HG02642 (cell line): ENCODE measurements around the gene TYSND1.
"Not testable (repeated sequence)": the region's sequence is repeated elsewhere in the genome, so short reads cannot be mapped to it uniquely, and the experiment has no call there.

Source experiments
- ATAC-seq: cut with Tn5 transposase; IDR thresholded peaks from one replicate; pipeline ENCODE4 v1.9.1; 2021; ENCODE audit warnings: mild to moderate bottlenecking; ENCODE audit not compliant: unreplicated experiment, poor library complexity

The TYSND1 gene

GRCh38 chr10:70115948-70116682, 30.4 kb downstream of the TYSND1 start:
- peak; percentile 58 for ATAC-seq

- ATAC-seq, result no peak
These were observed 31.6 kb downstream of the TYSND1 start for GRCh38 chr10:70114902-70115301.

- ATAC-seq, result no peak
These were observed 34.4 kb downstream of the TYSND1 start for GRCh38 chr10:70112071-70112470.

- no peak for ATAC-seq
These were observed 35.0 kb downstream of the TYSND1 start for GRCh38 chr10:70111496-70111895.

GRCh38 chr10:70109064-70109729, 37.3 kb downstream of the TYSND1 start:
- no peak for ATAC-seq

- ATAC-seq, result peak; percentile 75
These were observed 39.3 kb downstream of the TYSND1 start for GRCh38 chr10:70106958-70107791.

GRCh38 chr10:70101668-70102067, 44.8 kb downstream of the TYSND1 start:
- no peak for ATAC-seq

GRCh38 chr10:70101068-70101562, 45.4 kb downstream of the TYSND1 start:
- ATAC-seq, result not testable (repeated sequence)

GRCh38 chr10:70098271-70098670, 48.2 kb downstream of the TYSND1 start:
- no peak for ATAC-seq

GRCh38 chr10:70097459-70097858, 49.0 kb downstream of the TYSND1 start:
- no peak for ATAC-seq

GRCh38 chr10:70096705-70097420, 49.6 kb downstream of the TYSND1 start:
- no peak for ATAC-seq

GRCh38 chr10:70096016-70096704, 50.3 kb downstream of the TYSND1 start:
- ATAC-seq, result no peak

- ATAC-seq, result no peak
These were observed 52.2 kb downstream of the TYSND1 start for GRCh38 chr10:70094250-70094649.

- ATAC-seq, result no peak
These were observed 53.1 kb downstream of the TYSND1 start for GRCh38 chr10:70093335-70093944.

GRCh38 chr10:70092389-70092718, 54.1 kb downstream of the TYSND1 start:
- ATAC-seq, result no peak

GRCh38 chr10:70090951-70091350, 55.5 kb downstream of the TYSND1 start:
- no peak for ATAC-seq

- ATAC-seq, result no peak
These were observed 56.5 kb downstream of the TYSND1 start for GRCh38 chr10:70090013-70090412.

- no peak for ATAC-seq
These were observed 58.2 kb downstream of the TYSND1 start for GRCh38 chr10:70088308-70088698.
